Vein endothelial cell (primary cell): ENCODE measurements around the gene DRD3. TPM values are rescaled to one million over a fixed set of nuclear protein-coding genes. Genes with fewer than 3 reads are reported as not detected.

ENCODE experiments used
- total RNA-seq: library from RNA; depleted of rRNA; stranded (reverse); fragments of >200 nt; gene quantifications from 2 replicates; pipeline ENCODE4 v1.2.3, GENCODE V29; 2012

DRD3 gene
- not detected in 2 replicates for total RNA-seq

DNA sequence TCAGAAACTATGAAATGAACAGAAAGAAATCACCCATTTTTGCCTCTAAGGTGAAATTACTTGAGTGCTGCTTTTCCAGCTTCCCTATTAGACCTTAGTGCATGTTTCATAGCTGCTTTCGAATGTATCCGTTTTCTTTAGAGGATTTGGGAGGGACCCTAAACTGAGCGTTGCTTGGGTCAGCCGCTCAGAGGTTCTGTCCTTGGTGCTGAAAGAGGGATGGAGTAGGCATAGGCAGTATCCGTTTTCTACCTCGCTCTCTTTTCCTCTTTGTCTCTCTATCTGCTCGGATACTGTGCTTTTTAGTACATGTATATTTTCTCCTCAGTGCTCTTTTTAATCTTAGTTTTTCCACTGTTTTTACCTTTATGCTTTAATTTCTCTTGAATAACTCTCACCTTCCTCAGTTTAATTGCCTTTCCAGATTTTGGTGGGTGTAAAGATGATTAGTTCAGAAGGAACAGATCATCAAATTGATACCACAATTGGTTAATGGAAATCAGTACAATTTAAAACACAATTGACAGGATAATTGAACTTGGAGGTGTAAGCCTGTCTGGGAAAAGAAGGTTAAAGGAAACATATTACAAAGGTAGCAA, at the start of gene DRD3:
Gene DRD3, minus strand, starts transcription at position 283 of the 599 bp plus-strand sequence. CDS start 7,060 bp downstream, outside the sequence.

Other genes with a start within 250 kb of the DRD3 start
- 4.2 and 6.3 TPM in 2 replicates for gene ZDHHC23, start 231.0 kb downstream of the DRD3 start, total RNA-seq
- 2.6 and 2.8 TPM in 2 replicates for gene CCDC191, start 122.5 kb downstream of the DRD3 start, total RNA-seq
- gene QTRT2, start 122.3 kb downstream of the DRD3 start, total RNA-seq = 31.0 and 36.8 TPM in 2 replicates
- gene ZNF80, start 58.5 kb upstream of the DRD3 start, total RNA-seq = not detected in 2 replicates
- gene TIGIT, start 115.0 kb upstream of the DRD3 start, total RNA-seq = not detected in 2 replicates